ENCODE data around the gene TSPAN12.

DNA sequence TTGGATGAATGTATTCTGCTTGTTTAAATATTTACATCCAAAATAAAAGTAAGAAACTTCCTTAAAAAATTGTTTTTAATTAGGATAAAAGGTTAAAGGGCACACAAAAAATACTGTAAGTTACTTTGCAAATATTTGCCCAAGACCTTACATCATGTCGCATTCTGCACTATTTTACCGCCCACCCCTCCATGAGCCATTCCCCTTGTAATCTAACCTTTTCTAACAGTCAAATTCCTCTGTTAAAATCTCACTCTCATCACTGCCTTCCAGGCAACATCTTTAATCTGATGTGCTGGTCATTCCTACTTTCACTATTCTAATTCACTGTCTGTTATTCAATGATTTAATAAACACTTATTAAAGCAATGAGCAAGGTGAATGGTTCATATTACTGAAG, 23.2 kb downstream of the TSPAN12 start:
- TF ChIP-seq, protein P1, sequence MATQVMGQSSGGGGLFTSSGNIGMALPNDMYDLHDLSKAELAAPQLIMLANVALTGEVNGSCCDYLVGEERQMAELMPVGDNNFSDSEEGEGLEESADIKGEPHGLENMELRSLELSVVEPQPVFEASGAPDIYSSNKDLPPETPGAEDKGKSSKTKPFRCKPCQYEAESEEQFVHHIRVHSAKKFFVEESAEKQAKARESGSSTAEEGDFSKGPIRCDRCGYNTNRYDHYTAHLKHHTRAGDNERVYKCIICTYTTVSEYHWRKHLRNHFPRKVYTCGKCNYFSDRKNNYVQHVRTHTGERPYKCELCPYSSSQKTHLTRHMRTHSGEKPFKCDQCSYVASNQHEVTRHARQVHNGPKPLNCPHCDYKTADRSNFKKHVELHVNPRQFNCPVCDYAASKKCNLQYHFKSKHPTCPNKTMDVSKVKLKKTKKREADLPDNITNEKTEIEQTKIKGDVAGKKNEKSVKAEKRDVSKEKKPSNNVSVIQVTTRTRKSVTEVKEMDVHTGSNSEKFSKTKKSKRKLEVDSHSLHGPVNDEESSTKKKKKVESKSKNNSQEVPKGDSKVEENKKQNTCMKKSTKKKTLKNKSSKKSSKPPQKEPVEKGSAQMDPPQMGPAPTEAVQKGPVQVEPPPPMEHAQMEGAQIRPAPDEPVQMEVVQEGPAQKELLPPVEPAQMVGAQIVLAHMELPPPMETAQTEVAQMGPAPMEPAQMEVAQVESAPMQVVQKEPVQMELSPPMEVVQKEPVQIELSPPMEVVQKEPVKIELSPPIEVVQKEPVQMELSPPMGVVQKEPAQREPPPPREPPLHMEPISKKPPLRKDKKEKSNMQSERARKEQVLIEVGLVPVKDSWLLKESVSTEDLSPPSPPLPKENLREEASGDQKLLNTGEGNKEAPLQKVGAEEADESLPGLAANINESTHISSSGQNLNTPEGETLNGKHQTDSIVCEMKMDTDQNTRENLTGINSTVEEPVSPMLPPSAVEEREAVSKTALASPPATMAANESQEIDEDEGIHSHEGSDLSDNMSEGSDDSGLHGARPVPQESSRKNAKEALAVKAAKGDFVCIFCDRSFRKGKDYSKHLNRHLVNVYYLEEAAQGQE (IDR thresholded peaks at IDR 0.05; ENCODE audit: insufficient read depth in 1 of 2, low read depth in 2 of 2, low read length in 2 of 2): no peak
- TF ChIP-seq TAF1 (IDR thresholded peaks at IDR 0.05; ENCODE audit: borderline replicate concordance, insufficient read depth, low read length): no peak
- no peak for TF ChIP-seq POLR2AphosphoS5 (IDR thresholded peaks at IDR 0.05; ENCODE audit: low read depth, low read length)
- TF ChIP-seq SIN3A (IDR thresholded peaks at IDR 0.05; ENCODE audit: borderline replicate concordance, insufficient read depth, low read length): no peak

Data from PFSK-1 (cell line).